HepG2 (cell line): Measurements from ENCODE around the gene POLE. TPM values are rescaled to one million over a fixed set of nuclear protein-coding genes. Genes with fewer than 3 reads are reported as not detected.

Experiments used
- ADNP ChIP-seq: sonication (generic); formaldehyde crosslinking; IDR thresholded peaks from 2 replicates; pipeline ENCODE4 v1.4.0; 2020; ENCODE audit warnings: missing genetic modification reagents
- ARHGAP35 ChIP-seq: sonication (generic); formaldehyde crosslinking; IDR thresholded peaks from 2 replicates; pipeline ENCODE4 v1.9.0; 2022; ENCODE audit warnings: mild to moderate bottlenecking, inconsistent platforms, moderate library complexity, missing genetic modification reagents, borderline replicate concordance
- ATF7-NPFF ChIP-seq: sonication (generic); formaldehyde crosslinking; IDR thresholded peaks from 2 replicates; pipeline ENCODE4 v1.8.1; 2023; ENCODE audit warnings: mild to moderate bottlenecking, low read depth, missing genetic modification reagents, moderate library complexity
- CBFB ChIP-seq: sonication (generic); formaldehyde crosslinking; IDR thresholded peaks from 2 replicates; pipeline ENCODE4 v1.4.0; 2020; ENCODE audit warnings: missing genetic modification reagents
- FOXO1 ChIP-seq: sonication (generic); formaldehyde crosslinking; IDR thresholded peaks from 2 replicates; pipeline ENCODE4 v1.4.0; 2020; ENCODE audit warnings: missing genetic modification reagents
- KLF13 ChIP-seq: sonication (generic); formaldehyde crosslinking; IDR thresholded peaks from 2 replicates; pipeline ENCODE4 v1.4.0; 2020; ENCODE audit warnings: mild to moderate bottlenecking, missing genetic modification reagents
- MAZ ChIP-seq, 2 experiments: sonication (generic) in 1 of 2; formaldehyde crosslinking in 1 of 2; IDR thresholded peaks; 2 replicates each; pipeline versions ENCODE4 v1.5.0 to v1.6.1; 2012 to 2020; ENCODE audit warnings: low read depth in 2 of 2, mild to moderate bottlenecking in 2 of 2, borderline replicate concordance in 1 of 2, improper control_type of control experiment in 1 of 2, low read length in 1 of 2, missing genetic modification reagents in 1 of 2, moderate library complexity in 1 of 2
- MLLT10 ChIP-seq: sonication (generic); formaldehyde crosslinking; IDR thresholded peaks from 2 replicates; pipeline ENCODE4 v1.4.0; 2020; ENCODE audit warnings: missing genetic modification reagents
- MTA1 ChIP-seq: sonication (generic); formaldehyde crosslinking; IDR thresholded peaks from 2 replicates; pipeline ENCODE4 v1.4.0; 2020; ENCODE audit warnings: missing genetic modification reagents, mild to moderate bottlenecking, borderline replicate concordance
- NBN ChIP-seq: fragments of 450-650 bp; conservative IDR thresholded peaks from 2 replicates; pipeline ENCODE4 v1.6.1; 2017
- NFYB ChIP-seq: sonication (generic); formaldehyde crosslinking; IDR thresholded peaks from 2 replicates; pipeline ENCODE4 v1.4.0; 2020; ENCODE audit warnings: missing genetic modification reagents
- NKX3-1 ChIP-seq: sonication (generic); formaldehyde crosslinking; IDR thresholded peaks from 2 replicates; pipeline ENCODE4 v1.5.0; 2020; ENCODE audit warnings: missing genetic modification reagents
- POLR2A ChIP-seq, 2 experiments: IDR thresholded peaks; 2 replicates each; pipeline ENCODE4 v1.6.1; 2011; ENCODE audit warnings: low read depth in 2 of 2, low read length in 2 of 2, mild to moderate bottlenecking in 1 of 2, moderate library complexity in 1 of 2; ENCODE audit not compliant: insufficient read depth in 1 of 2
- SAP130 ChIP-seq: IDR thresholded peaks from 2 replicates; pipeline ENCODE4 v1.6.1; 2016; ENCODE audit warnings: low read depth
- SMARCE1 ChIP-seq: fragments of 450-650 bp; IDR thresholded peaks from 2 replicates; pipeline ENCODE4 v1.6.1; 2017; ENCODE audit warnings: borderline replicate concordance
- SP2 ChIP-seq: sonication (generic); formaldehyde crosslinking; IDR thresholded peaks from 2 replicates; pipeline ENCODE4 v1.5.1; 2020; ENCODE audit warnings: mild to moderate bottlenecking, missing genetic modification reagents
- TGIF2 ChIP-seq: IDR thresholded peaks from 2 replicates; pipeline ENCODE4 v1.6.1; 2016; ENCODE audit warnings: control low read depth, missing compliant biosample characterization
- TMF1 ChIP-seq: sonication (generic); formaldehyde crosslinking; IDR thresholded peaks from 2 replicates; pipeline ENCODE4 v1.8.1; 2022; ENCODE audit warnings: low read depth, missing genetic modification reagents
- TSC22D2 ChIP-seq: sonication (generic); formaldehyde crosslinking; IDR thresholded peaks from 2 replicates; pipeline ENCODE4 v1.5.1; 2020; ENCODE audit warnings: missing genetic modification reagents, mild to moderate bottlenecking, borderline replicate concordance
- YEATS2 ChIP-seq: sonication (generic); formaldehyde crosslinking; IDR thresholded peaks from 2 replicates; pipeline ENCODE4 v1.4.0; 2020; ENCODE audit warnings: missing genetic modification reagents, borderline replicate concordance
- YY1 ChIP-seq: IDR thresholded peaks from 2 replicates; pipeline ENCODE4 v1.6.1; 2011; ENCODE audit warnings: low read length, low read depth, moderate library complexity, mild to moderate bottlenecking; ENCODE audit not compliant: insufficient read depth, insufficient replicate concordance
- ZEB1 ChIP-seq: IDR thresholded peaks from 2 replicates; pipeline ENCODE4 v1.6.1; 2012; ENCODE audit warnings: mild to moderate bottlenecking, low read depth, inconsistent platforms; ENCODE audit not compliant: insufficient replicate concordance
- ZFP36 ChIP-seq: fragments of 150-350 bp; IDR thresholded peaks from 2 replicates; pipeline ENCODE4 v1.6.1; 2018; ENCODE audit warnings: borderline replicate concordance, low read length, low read depth; ENCODE audit not compliant: partially characterized antibody
- ZIK1 ChIP-seq: sonication (generic); formaldehyde crosslinking; IDR thresholded peaks from 2 replicates; pipeline ENCODE4 v1.5.0; 2020; ENCODE audit warnings: mild to moderate bottlenecking, low read depth, missing genetic modification reagents, borderline replicate concordance
- ZNF674 ChIP-seq: sonication (generic); formaldehyde crosslinking; IDR thresholded peaks from 2 replicates; pipeline ENCODE4 v1.5.0; 2020; ENCODE audit warnings: low read depth, mild to moderate bottlenecking, missing genetic modification reagents
- ZNF746 ChIP-seq: sonication (generic); formaldehyde crosslinking; IDR thresholded peaks from 2 replicates; pipeline ENCODE4 v1.8.0; 2022; ENCODE audit warnings: mild to moderate bottlenecking, missing genetic modification reagents
- polyA plus RNA-seq, 8 experiments: library from polyadenylated mRNA; depleted of rRNA in 3 of 8; stranded (reverse) in 7 of 8; unstranded in 1 of 8; fragments of >200 nt; fragmentation: Illumina TruSeq in 4 of 8; extraction: Trizol in 4 of 8; gene quantifications; 2 replicates each; pipeline versions ENCODE4 v1.2.1 to v1.2.3, GENCODE V29; 2011 to 2016; ENCODE audit warnings: low read depth in 4 of 8, missing spikeins in 1 of 8, mixed read lengths in 1 of 8; ENCODE audit not compliant: insufficient read depth in 1 of 8
- total RNA-seq, 5 experiments: library from RNA; depleted of rRNA; stranded (reverse); fragments of >200 nt; fragmentation: Illumina TruSeq; extraction: Trizol; gene quantifications; 2 replicates each; pipeline ENCODE4 v1.2.3, GENCODE V29; 2016; ENCODE audit warnings: low read depth in 1 of 5
- TF ChIP-seq, protein P1 (sequence below): IDR thresholded peaks from 2 replicates; pipeline ENCODE4 v1.6.1; 2016; ENCODE audit warnings: missing compliant biosample characterization, missing genetic modification reagents, borderline replicate concordance
- TF ChIP-seq, protein P2 (sequence below): sonication (generic); formaldehyde crosslinking; IDR thresholded peaks from 2 replicates; pipeline ENCODE4 v1.8.1; 2023; ENCODE audit warnings: mild to moderate bottlenecking, inconsistent platforms, moderate library complexity, missing genetic modification reagents, borderline replicate concordance
- TF ChIP-seq, protein P3 (sequence below): sonication (generic); formaldehyde crosslinking; conservative IDR thresholded peaks from 2 replicates; pipeline ENCODE4 v1.4.0; 2020; ENCODE audit warnings: missing genetic modification reagents

The POLE gene
- total and polyA plus RNA-seq, 2 of the 13 experiments (the other 11 are each of a cell fraction or from before 2014, with no cell fraction given) = 25.3 to 52.2 TPM

DNA sequence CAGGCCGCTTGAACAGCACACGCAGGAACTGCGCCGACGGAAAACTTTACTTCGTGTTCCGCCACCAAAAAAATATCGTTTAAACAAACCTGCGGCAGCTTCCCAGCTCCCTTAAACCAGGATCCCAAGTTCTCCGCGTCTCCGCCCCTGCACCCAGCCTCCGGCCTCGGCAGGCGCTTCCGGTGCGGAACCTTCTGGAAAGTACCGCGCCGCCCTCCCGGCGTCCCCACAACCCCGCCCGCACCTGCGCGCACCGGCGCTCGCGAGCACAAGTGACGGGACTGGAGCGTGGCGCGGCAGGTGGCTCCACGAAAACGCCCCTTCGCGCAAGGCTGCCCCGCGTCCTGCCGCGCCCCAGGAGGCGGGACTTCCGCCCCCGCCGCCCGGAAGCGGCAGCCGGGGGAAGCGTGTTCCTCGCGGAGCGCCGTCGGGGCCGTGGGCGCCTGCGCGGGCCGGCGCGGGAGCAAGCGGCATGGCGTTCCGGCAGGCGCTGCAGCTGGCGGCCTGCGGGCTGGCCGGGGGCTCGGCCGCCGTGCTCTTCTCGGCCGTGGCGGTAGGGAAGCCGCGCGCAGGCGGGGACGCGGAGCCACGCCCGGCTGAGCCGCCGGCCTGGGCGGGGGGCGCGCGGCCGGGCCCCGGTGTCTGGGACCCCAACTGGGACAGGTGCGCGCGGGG, 23.4 kb upstream of the POLE start, which contains the start of gene PGAM5 (continued):
- TF ChIP-seq ADNP = no peak
- TF ChIP-seq TGIF2 (CRISPR knock-in tag) = peak; percentile 72; the same call in 1 of the 2 replicates
- TF ChIP-seq MAZ (IDR thresholded peaks at IDR 0.05; ENCODE audit: borderline replicate concordance, low read depth, low read length) = no peak
- TF ChIP-seq MAZ (CRISPR knock-in tag; IDR thresholded peaks at IDR 0.05; ENCODE audit: low read depth) = peak; percentile 67
- no peak for TF ChIP-seq MLLT10
- 0 out of 2 replicates have a peak, but pooled peaks have one; percentile 36 for TF ChIP-seq NFYB (CRISPR knock-in tag)
- peak; percentile 63; the same call in 1 of the 2 replicates for TF ChIP-seq NKX3-1 (CRISPR knock-in tag)
- peak; percentile 95 for TF ChIP-seq TMF1
- TF ChIP-seq, protein P1, sequence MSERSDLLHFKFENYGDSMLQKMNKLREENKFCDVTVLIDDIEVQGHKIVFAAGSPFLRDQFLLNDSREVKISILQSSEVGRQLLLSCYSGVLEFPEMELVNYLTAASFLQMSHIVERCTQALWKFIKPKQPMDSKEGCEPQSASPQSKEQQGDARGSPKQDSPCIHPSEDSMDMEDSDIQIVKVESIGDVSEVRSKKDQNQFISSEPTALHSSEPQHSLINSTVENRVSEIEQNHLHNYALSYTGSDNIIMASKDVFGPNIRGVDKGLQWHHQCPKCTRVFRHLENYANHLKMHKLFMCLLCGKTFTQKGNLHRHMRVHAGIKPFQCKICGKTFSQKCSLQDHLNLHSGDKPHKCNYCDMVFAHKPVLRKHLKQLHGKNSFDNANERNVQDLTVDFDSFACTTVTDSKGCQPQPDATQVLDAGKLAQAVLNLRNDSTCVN (CRISPR knock-in tag) = peak; percentile 51; the same call in 1 of the 2 replicates
- no peak for TF ChIP-seq FOXO1
- TF ChIP-seq ZIK1 = 0 out of 2 replicates have a peak, but pooled peaks have one; percentile 81
- no peak for TF ChIP-seq ZFP36
- TF ChIP-seq, protein P2, sequence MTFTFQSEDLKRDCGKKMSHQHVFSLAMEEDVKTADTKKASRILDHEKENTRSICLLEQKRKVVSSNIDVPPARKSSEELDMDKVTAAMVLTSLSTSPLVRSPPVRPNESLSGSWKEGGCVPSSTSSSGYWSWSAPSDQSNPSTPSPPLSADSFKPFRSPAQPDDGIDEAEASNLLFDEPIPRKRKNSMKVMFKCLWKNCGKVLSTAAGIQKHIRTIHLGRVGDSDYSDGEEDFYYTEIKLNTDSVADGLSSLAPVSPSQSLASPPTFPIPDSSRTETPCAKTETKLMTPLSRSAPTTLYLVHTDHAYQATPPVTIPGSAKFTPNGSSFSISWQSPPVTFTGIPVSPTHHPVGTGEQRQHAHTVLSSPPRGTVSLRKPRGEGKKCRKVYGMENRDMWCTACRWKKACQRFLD (CRISPR knock-in tag) = peak; percentile 68
- peak; percentile 92 for TF ChIP-seq SP2 (CRISPR knock-in tag)
- peak; percentile 93 for TF ChIP-seq ATF7-NPFF (CRISPR knock-in tag)
- peak; percentile 89 for TF ChIP-seq YEATS2 (CRISPR knock-in tag)
- TF ChIP-seq ARHGAP35 (CRISPR knock-in tag) = peak; percentile 87
- 0 out of 2 replicates have a peak, but pooled peaks have one; percentile 47 for TF ChIP-seq ZNF674
- peak; percentile 94 for TF ChIP-seq MTA1 (CRISPR knock-in tag)
- peak; percentile 58 to 87; a peak in 3 of 4 replicates for TF ChIP-seq POLR2A (IDR thresholded peaks at IDR 0.05; ENCODE audit: insufficient read depth in 1 of 2, low read depth in 2 of 2, low read length in 2 of 2)
- no peak for TF ChIP-seq KLF13 (CRISPR knock-in tag)
- peak; percentile 73; the same call in 1 of the 2 replicates for TF ChIP-seq TSC22D2 (CRISPR knock-in tag)
- TF ChIP-seq, protein P3, sequence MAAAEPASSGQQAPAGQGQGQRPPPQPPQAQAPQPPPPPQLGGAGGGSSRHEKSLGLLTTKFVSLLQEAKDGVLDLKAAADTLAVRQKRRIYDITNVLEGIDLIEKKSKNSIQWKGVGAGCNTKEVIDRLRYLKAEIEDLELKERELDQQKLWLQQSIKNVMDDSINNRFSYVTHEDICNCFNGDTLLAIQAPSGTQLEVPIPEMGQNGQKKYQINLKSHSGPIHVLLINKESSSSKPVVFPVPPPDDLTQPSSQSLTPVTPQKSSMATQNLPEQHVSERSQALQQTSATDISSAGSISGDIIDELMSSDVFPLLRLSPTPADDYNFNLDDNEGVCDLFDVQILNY (CRISPR knock-in tag) = peak; percentile 47; the same call in 1 of the 2 replicates
- 0 out of 2 replicates have a peak, but pooled peaks have one; percentile 72 for TF ChIP-seq ZNF746
- TF ChIP-seq NBN = no peak
- no peak for TF ChIP-seq ZEB1
- no peak for TF ChIP-seq SMARCE1
- peak; percentile 70 for TF ChIP-seq CBFB
- TF ChIP-seq SAP130 (CRISPR knock-in tag) = peak; percentile 84
- TF ChIP-seq YY1 = peak; percentile 83
